ENCODE data around the gene GPRIN3. TPM values are rescaled to one million over a fixed set of nuclear protein-coding genes. Genes with fewer than 3 reads are reported as not detected.
"Not testable (repeated sequence)": the region's sequence is repeated elsewhere in the genome, so short reads cannot be mapped to it uniquely, and the experiment has no call there.

The GPRIN3 gene
- polyA plus RNA-seq, 4 donors, result 3.6 to 8.9 (median 6.5) TPM

DNA sequence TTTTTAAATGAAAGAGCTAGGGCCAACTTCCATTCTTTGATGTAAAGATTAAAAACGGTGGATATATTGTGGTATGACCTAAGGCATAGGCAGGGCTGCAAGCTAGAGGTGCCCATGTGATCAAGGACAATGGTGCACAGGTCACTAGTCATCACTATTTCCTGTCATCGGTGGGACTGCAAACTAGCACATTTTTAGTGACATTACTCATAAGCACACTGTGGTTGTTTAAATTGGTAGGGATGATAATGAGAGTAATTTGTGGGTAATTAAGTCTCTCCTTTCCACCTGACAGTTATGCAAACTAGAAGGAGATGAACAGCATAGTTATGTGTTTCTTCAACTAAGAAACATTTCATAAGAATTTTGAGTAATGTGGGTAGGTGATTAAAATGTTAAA, 85.4 kb downstream of the GPRIN3 start:
- no peak for DNase-seq (ENCODE audit: low read depth in 4 of 4, low spot score in 3 of 4)

DNA sequence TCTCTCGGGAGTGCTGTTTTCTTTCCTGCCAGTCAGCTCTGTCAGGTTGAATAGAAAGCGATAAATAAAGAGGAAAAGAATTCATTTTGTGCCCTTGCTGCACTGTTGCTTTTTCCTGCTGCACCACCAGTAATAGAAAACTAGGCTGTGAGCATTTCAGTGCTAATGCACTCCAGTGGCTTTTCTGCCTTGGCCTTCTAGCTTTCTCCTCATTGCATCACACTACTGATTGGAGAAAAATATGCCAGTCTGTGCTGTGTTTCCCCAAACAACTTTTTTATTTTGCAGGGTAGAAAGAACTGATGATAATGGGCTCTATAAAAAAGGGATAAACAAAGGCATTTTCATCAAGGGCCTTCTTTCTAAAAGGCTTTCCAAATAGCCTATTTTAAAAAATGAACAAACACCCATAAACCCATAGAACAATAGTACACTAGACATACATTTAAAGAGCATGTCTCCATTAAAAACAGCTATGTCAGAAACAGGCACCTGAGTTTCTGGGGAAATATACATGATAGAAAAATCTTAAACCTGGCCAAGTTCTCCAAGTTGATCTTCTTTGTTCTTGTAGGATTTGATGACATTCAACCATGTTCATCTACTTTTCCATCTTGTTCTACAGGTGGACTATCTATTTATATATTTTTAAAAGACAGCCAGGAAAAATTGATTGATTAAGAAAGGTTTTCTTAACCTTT, 86.3 kb downstream of the GPRIN3 start:
- DNase-seq (ENCODE audit: low read depth in 4 of 4, low spot score in 3 of 4), result no peak

DNA sequence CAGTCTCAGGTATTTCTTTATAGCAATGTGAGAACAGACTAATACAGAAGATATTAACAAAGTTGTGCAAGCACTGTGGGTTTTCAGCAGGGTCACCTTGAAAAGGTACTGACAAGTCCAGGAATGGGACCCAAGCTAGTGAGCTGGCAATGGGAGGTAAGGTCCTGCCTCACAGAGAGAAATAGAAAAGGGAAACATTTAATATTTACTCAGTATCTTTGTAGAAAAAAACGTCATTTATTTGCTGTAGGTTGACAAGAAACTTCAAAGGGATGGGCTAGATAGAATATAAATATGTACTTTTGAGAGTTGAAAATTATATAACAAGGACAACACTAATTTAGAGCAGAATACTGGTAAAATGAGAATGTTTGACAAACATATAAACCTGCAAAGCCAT, 89.0 kb downstream of the GPRIN3 start:
- DNase-seq (ENCODE audit: low read depth in 4 of 4, low spot score in 3 of 4), result no peak

DNA sequence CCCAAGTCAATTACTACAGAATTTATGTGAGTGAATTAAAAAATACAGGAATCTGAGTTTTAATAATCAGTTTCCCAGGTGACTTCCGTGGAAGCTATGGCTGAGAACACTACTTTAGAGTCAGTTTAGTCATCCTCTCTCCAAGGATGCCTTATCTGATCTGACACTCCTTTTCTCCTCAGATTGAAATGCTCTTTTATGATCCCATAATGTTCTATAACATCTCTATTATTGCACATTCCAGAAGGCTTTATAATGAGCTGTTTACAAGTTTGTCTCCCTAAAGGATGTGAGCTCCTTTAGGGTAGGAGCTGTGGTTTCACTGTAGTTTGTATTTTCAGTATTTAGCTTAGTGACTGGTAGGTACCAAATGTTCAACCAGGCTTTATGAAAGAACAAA, 90.0 kb downstream of the GPRIN3 start:
- DNase-seq (ENCODE audit: low read depth in 4 of 4, low spot score in 3 of 4), result no peak

DNA sequence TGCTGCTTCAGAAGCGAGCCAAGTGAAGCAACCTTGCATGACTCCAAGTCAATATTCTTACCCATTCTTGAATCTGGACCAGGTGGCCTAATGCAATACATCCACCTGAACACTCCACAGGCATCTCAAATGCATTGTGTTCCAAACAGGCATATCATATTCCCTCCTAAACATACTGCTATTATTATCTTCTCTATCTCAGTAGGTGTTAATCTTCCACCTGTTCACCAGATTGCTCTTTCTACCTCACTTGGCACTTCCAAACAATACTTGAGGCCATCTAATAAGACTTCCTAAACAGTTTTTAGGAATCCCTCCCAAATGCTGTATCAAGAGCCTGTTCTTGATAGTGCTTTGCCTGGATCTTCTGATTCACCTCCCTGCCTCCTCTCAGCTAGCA, 90.7 kb downstream of the GPRIN3 start:
- DNase-seq (ENCODE audit: low read depth in 4 of 4, low spot score in 3 of 4), result no peak

DNA sequence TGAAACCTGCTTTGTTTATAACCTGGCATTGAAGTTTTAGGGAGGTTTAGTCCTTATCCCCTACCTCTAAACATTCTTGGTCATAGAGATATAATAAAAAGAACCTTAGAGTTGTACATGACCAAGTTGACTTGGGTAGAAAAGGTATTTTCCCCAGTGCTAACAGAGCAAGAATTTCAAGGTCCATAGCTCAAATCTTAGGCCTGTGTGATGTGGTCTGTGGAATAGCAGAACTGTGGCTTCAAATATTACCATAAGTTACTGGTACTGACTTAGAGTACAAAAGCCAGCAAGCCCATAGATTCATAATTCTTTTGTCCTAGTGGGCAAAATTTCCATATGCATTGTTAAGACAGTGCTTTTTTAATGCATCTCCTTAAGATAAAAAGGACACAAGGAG, 91.2 kb downstream of the GPRIN3 start:
- DNase-seq (ENCODE audit: low read depth in 4 of 4, low spot score in 3 of 4), result no peak

DNA sequence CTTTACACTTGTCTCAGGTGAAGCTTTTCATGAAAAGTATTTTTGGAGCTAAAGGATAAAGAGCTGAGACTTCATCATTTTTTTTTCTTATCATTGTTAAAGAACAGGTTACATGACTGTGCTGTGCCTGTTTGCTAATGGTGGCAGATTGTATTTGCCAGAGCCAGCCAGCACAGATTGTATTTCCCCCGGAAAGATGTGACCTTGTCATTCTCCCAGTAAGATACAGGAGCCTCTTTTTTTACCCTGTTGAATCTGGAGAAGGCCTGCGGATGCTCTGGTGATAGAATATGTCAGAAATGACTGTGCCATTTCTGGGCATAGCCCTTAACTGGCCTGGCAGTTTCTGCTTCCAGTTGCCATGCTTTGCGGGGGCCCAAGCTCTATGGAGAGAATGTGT, 91.9 kb downstream of the GPRIN3 start:
- DNase-seq (ENCODE audit: low read depth in 4 of 4, low spot score in 3 of 4), result no peak

DNA sequence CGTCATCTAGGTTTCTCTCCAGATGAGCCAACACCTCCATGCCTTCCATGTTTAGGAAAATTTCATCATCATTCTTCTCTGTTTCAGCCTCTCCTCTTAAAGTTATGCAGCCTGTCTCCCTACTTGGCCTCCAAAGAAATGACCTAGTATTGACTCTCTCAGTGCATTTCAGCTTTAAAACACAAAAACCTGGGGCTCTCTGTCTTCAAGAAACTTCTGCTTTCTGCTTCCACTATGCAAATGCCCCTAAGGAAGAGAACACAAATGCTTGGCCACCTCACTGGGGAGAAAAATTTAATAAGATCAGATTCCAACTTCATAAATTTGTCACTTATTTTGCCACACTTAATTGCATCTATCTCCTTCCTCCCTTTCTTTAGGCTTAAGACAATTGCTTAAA, 93.3 kb downstream of the GPRIN3 start:
- no peak for DNase-seq (ENCODE audit: low read depth in 4 of 4, low spot score in 3 of 4)

DNA sequence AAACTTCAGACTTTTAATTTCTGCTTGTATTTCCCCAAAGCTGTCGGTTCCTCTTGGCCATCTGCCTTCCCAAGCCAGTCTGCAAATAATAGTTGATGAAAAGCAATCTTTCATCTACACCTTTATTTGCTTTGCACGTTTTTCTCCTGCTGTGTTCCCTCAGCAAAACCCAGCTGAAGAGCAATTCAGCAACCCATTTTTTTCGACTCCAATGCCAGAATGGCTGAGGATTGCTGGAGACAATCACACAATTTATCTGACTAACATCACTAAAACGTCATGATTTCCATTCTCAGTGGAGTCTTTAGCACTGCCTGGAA, 94.3 kb downstream of the GPRIN3 start:
- no peak for DNase-seq (ENCODE audit: low read depth in 4 of 4, low spot score in 3 of 4)

DNA sequence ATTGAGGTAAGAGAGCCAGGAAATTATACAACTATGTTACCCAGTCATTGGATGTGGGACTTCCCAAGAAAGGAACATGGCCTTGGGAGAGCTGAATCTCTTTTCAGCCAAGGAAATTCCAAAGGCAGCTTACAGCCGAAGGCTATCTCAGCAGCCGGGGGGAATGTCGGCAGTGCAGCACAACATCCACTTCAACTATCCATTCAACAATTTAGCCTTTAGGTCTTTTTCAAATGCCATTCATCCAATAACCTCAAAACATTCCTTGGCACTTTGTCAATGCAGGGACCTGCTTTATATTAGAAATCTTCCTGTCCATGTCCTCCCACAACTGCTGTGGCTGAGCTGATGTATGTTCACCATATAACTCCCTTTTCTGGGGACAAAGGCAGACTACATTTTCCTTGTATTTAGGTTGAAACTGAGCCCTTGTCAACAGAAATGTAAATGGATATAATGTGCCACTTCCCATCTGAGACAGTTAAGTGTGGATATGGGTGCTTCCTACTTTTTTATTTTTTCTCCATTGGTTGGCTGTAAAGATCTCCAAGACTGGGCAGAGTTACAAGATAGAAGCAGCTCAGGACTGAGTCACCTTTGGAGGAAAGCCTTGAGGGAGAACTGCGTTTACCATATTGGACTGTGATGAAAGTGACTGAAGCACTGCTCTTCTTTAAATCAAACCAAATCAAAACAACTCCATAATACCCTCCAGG, 94.8 kb downstream of the GPRIN3 start:
- no peak for DNase-seq (ENCODE audit: low read depth in 4 of 4, low spot score in 3 of 4)

DNA sequence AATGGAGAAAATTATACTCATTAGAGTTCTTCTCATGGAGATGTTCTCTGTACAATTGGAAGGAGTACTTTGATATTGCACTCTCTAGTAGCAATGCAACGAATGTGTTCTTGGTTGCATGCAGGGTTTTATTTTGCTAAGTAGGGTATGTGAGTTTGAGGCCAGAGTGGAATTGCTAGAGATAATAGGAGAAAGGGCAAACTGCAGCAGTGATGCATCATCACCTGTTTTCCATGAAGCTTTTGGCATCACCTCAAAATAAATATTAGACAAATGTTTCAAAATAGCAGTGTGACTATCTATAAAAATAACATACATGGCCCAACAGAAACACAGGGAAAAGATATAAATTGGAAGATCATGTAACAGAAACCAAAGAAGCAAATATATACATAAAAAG, 103.0 kb downstream of the GPRIN3 start:
- DNase-seq (ENCODE audit: low read depth in 4 of 4, low spot score in 3 of 4), result no peak

DNA sequence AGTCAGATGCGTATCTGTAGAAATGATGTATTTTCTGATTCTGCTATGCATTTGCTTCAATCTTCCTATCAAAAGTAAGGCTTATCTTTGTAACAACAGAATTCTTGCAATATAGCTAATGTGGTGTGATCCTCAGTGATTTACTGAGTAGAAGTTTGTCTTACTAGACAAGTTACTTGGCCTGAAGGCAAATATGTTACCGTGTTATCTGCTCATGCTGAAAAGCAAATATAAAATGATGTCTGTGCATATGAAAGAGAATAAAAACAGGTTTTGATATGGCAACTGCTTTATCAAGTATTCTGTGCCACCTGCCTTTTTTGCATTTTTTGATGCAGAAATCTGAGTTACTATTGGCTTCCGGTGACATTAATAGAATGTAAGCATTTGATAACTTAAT, 103.7 kb downstream of the GPRIN3 start:
- DNase-seq (ENCODE audit: low read depth in 4 of 4, low spot score in 3 of 4), result no peak

DNA sequence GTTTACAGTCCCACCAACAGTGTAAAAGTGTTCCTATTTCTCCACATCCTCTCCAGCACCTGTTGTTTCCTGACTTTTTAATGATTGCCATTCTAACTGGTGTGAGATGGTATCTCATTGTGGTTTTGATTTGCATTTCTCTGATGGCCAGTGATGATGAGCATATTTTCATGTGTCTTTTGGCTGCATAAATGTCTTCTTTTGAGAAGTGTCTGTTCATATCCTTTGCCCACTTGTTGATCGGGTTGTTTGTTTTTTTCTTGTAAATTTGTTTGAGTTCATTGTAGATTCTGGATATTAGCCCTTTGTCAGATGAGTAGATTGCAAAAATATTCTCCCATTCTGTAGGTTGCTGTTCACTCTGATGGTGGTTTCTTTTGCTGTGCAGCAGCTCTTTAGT, 108.2 kb downstream of the GPRIN3 start:
- not testable (repeated sequence) for DNase-seq (ENCODE audit: low read depth in 4 of 4, low spot score in 3 of 4)

DNA sequence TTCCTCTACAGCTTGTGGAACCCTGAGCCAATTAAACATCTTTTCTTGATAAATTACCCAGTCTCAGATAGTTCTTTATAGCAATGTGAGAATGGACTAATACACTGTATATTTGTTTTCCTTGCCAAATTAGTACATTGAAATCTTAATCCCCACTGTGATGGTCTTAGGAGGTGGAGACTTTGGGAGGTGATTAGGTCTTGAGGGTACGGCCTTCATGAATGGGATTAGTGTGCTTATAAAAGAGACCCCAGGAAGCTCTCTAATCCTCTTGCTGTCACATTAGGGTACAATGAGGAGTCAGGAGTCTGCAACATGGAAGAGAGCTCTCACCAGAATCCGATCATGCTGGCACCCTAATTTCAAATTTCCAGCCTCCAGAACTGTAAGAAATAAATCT, 109.7 kb downstream of the GPRIN3 start:
- no peak for DNase-seq (ENCODE audit: low read depth in 4 of 4, low spot score in 3 of 4)

DNA sequence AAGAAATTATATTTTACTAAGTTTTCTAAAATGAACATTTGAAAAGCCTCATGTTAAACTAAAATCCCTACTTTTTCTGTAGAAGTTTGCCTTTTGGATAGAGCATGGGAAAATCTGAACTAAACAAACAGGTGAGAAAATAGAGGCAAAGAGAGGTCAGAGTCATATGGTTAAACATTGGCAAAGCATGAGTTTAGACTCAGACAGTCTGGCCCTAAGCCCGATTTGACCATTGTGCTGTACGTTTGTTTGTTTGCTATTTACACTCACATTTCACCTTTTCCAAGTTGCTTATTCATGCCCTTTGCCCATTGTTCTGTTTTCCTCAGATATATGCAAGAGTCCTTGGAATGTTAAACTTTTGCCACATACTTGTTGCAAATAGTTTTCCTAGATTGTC, 110.9 kb downstream of the GPRIN3 start:
- no peak for DNase-seq (ENCODE audit: low read depth in 4 of 4, low spot score in 3 of 4)

DNA sequence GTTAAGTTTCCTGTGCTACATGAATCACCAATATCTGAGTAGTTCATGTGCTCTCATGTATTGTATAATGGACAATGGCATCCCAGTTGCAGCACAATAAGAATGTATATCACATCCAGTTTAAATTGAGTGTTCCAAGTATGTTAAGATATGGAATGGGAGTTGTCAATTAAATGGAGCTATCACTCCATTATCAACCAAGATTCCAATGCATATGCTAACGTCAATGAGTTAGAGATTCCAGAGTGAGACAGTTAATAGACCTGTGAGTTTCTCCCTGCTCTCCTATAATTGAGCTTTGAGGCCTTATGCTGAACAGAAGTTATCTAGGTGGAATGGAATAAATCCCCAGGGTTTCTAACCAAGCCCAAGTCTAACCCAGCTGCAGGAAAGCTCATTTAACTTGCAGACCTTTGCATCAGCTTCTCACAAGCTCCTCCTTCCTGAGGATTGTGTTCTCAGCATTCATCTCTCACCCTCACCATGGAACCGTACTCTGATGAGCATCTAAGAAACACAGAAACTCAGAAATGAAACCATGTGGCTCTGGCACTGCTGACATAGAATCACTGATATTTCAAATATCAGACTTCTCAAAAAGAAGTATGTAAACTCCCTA, 111.4 kb downstream of the GPRIN3 start:
- DNase-seq (ENCODE audit: low read depth in 4 of 4, low spot score in 3 of 4), result no peak

DNA sequence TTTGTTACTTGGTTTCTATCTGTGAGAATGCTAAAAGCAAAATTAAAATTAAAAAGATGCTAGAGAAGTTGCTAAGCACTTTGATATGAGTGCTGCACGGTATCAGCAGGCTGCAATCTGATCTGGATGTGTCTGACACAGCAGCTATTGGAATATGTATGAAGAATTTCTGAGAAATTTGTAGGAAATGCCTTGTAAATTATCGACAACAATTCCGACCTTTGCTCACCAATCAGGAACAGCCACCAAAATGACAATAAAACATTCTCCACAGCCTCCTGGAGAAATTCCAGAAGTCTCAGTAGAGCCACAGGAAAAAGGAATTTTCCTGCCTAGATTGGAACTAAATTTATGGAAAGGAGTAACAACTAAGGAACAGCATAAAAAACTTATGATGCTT, 113.8 kb downstream of the GPRIN3 start:
- DNase-seq (ENCODE audit: low read depth in 4 of 4, low spot score in 3 of 4), result peak in 2 of 4 donors; percentile 24 to 28

Other genes with a start within 250 kb of the GPRIN3 start
- 10 to 100 TPM in 3 of 4 donors, 1 to 10 TPM in 1; 5.3 to 13.0 (median 11.7) TPM for gene TIGD2, start 196.3 kb downstream of the GPRIN3 start, polyA plus RNA-seq (ENCODE audit: insufficient read length in 4 of 4)

Measured in left renal pelvis (tissue), 4 donors.